ENCODE measurements around the gene DISP2.
A peak's percentile ranks its signal among the peaks of the same experiment; 100 is the strongest.

Gene DISP2

GRCh38 chr15:40328751-40329150 lies 29.3 kb upstream of the DISP2 start:
- no peaks in the 10 kb centered on the region for H3K27me3 ChIP-seq (ENCODE audit: control insufficient read depth in 1 of 2, insufficient read depth in 2 of 2, low read length in 2 of 2)
- peak overlapping the region; percentile 76 to 96 for H3K9ac ChIP-seq (ENCODE audit: low read length in 2 of 2)
- peak overlapping the region; percentile 99 for H3K27ac ChIP-seq (ENCODE audit: low read length)
- no peaks in the 10 kb centered on the region for H3K9me3 ChIP-seq (ENCODE audit: control insufficient read depth in 2 of 2, low read length in 2 of 2)
- peak overlapping the region; percentile 84 to 86 for H3K4me3 ChIP-seq (ENCODE audit: low read length in 2 of 2)
- peaks cover 78% of the 10 kb centered on the region for H3K4me1 ChIP-seq (ENCODE audit: control insufficient read depth, insufficient read depth, low read length)
- peaks cover 4 to 7% of the 10 kb centered on the region in 2 donors for H3K36me3 ChIP-seq (ENCODE audit: control insufficient read depth in 2 of 2, insufficient read depth in 2 of 2, low read length in 2 of 2)

DNA sequence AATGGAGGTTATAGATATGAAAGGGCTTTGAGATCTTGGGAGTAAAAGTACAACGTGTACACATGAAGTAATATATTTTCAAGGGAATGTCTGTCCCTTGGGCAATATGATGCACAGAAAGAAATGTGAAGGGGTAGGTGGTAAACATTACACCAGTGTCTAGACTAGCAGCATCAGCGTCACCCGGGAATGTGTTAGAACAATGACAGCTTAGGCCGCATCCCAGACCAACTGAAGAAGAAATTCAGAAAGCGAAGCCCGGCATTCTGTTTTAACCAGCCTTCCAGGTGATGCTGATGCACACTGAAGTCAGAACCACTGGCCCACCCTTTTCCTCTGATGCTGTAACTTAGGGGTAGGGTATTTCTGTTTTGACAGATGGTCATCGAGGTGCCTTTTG lies 28.2 kb upstream of the DISP2 start:
- peak overlapping the region; percentile 76 to 96 for H3K9ac ChIP-seq (ENCODE audit: low read length in 2 of 2)

DNA sequence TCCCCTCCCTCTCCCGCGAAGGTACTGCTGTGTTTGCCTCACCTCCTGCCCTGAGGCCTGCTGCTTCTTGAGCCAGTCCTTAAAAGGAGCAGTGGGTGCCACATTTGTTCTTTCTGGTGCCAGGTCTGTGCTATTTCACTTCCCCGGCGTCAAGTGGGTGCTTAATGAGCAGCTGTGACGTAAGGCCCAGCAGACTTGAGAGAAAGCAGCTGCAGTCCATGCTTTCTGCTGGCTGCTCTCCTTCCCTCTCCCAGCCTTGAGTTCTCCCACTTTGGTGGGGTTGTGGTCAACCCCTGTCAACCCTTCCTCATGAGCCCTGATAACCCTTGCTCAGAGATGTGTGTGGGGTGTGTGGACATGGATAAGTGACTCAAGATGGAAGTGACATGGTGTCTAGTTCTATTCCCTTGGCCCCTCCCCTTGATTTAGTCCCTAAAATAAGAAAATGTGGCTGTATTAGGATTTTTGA lies 27.6 kb upstream of the DISP2 start:
- Histone ChIP-seq H3K4me1 (ENCODE audit: control insufficient read depth, insufficient read depth, low read length) (peaks cover 92% of the 10 kb centered on the region), H3K9ac (ENCODE audit: low read length in 2 of 2) (peak overlapping the region; percentile 76 to 96)

More for the DNA sequence above, 28.2 kb upstream of the DISP2 start:
- peaks cover 88% of the 10 kb centered on the region for H3K4me1 ChIP-seq (ENCODE audit: control insufficient read depth, insufficient read depth, low read length)
- H3K4me3 ChIP-seq (ENCODE audit: low read length in 2 of 2): peak overlapping the region in 1 of 2 donors; percentile 8
- peak overlapping the region; percentile 99 for H3K27ac ChIP-seq (ENCODE audit: low read length)
- H3K36me3 ChIP-seq (ENCODE audit: control insufficient read depth in 2 of 2, insufficient read depth in 2 of 2, low read length in 2 of 2): peaks cover 5 to 8% of the 10 kb centered on the region in 2 donors
- no peaks in the 10 kb centered on the region for H3K27me3 ChIP-seq (ENCODE audit: control insufficient read depth in 1 of 2, insufficient read depth in 2 of 2, low read length in 2 of 2)
- no peaks in the 10 kb centered on the region for H3K9me3 ChIP-seq (ENCODE audit: control insufficient read depth in 2 of 2, low read length in 2 of 2)

GRCh38 chr15:40331026-40331425 lies 27.0 kb upstream of the DISP2 start:
- H3K27me3 ChIP-seq (ENCODE audit: control insufficient read depth in 1 of 2, insufficient read depth in 2 of 2, low read length in 2 of 2): no peaks in the 10 kb centered on the region
- peak overlapping the region in 1 of 2 donors; percentile 8 for H3K4me3 ChIP-seq (ENCODE audit: low read length in 2 of 2)
- peak overlapping the region; percentile 76 to 81 for H3K9ac ChIP-seq (ENCODE audit: low read length in 2 of 2)
- peaks cover 92% of the 10 kb centered on the region for H3K4me1 ChIP-seq (ENCODE audit: control insufficient read depth, insufficient read depth, low read length)
- H3K36me3 ChIP-seq (ENCODE audit: control insufficient read depth in 2 of 2, insufficient read depth in 2 of 2, low read length in 2 of 2): peaks cover 12 to 14% of the 10 kb centered on the region in 2 donors
- peak overlapping the region; percentile 99 for H3K27ac ChIP-seq (ENCODE audit: low read length)
- no peaks in the 10 kb centered on the region for H3K9me3 ChIP-seq (ENCODE audit: control insufficient read depth in 2 of 2, low read length in 2 of 2)

More for the DNA sequence above, 27.6 kb upstream of the DISP2 start:
- Histone ChIP-seq H3K36me3 (ENCODE audit: control insufficient read depth in 2 of 2, insufficient read depth in 2 of 2, low read length in 2 of 2) (peaks cover 8 to 11% of the 10 kb centered on the region in 2 donors), H3K9me3 (ENCODE audit: control insufficient read depth in 2 of 2, low read length in 2 of 2) (no peaks in the 10 kb centered on the region), H3K27me3 (ENCODE audit: control insufficient read depth in 1 of 2, insufficient read depth in 2 of 2, low read length in 2 of 2) (no peaks in the 10 kb centered on the region), H3K27ac (ENCODE audit: low read length) (peak overlapping the region; percentile 99), H3K4me3 (ENCODE audit: low read length in 2 of 2) (peak overlapping the region in 1 of 2 donors; percentile 8)

DNA sequence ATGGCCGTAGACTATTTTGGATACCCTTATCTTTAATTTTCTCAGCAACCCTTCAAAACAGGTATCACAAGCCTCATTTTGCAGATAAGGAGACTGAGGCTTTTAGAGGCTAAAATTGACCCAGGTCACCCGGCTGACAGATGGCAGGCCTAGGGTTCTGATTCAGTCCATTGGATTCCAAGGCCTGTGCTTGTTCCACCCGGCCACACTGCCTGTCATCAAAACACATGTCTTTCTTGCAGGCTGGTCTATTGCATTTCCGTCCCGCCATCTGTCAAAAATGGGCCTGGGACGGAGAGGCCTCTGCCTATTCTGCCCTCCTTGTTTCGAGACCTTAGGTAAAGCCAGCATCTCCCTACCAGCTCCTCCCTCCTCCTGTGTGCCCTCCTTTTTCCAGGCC lies 26.4 kb upstream of the DISP2 start:
- Histone ChIP-seq H3K4me3 (ENCODE audit: low read length in 2 of 2) (no peak overlapping the region), H3K27me3 (ENCODE audit: control insufficient read depth in 1 of 2, insufficient read depth in 2 of 2, low read length in 2 of 2) (no peaks in the 10 kb centered on the region), H3K4me1 (ENCODE audit: control insufficient read depth, insufficient read depth, low read length) (peaks cover 95% of the 10 kb centered on the region), H3K9ac (ENCODE audit: low read length in 2 of 2) (peak overlapping the region; percentile 10 to 21), H3K36me3 (ENCODE audit: control insufficient read depth in 2 of 2, insufficient read depth in 2 of 2, low read length in 2 of 2) (peaks cover 14 to 15% of the 10 kb centered on the region in 2 donors), H3K27ac (ENCODE audit: low read length) (peak overlapping the region; percentile 99), H3K9me3 (ENCODE audit: control insufficient read depth in 2 of 2, low read length in 2 of 2) (no peaks in the 10 kb centered on the region)

DNA sequence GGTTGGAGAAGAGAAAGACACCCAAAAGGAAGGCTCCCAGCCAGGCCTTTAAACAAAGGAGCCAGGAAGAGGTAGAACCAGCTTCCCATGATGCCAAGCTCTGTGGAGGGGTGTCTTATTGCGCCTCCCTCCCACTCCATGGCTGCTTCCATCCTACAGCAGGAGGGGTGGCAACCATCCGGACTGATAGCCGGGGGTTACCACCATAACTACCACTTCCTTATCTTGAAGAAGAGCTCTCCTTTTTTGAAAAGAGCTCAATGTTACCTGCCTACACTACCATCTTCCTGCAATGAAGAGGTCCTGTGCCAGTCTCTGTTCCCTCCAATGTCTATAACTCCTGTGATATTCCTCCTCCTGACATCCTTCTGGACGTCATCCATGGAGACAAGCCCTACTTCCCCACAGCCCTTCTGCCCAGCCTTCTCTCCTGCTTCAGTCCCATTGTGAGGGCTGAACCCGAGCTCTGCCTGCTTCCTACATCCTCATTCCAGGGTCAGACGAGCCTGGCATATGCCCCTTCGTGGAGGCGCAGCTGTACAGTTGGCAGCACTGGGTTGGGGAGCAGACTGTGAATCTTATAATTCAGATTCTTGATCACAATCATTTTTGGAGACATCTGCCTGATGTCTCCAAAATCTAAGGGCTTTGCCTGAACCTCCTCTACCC lies 25.8 kb upstream of the DISP2 start:
- peaks cover 95% of the 10 kb centered on the region for H3K4me1 ChIP-seq (ENCODE audit: control insufficient read depth, insufficient read depth, low read length)
- H3K9ac ChIP-seq (ENCODE audit: low read length in 2 of 2): peak overlapping the region in 1 of 2 donors; percentile 10
- H3K9me3 ChIP-seq (ENCODE audit: control insufficient read depth in 2 of 2, low read length in 2 of 2): no peaks in the 10 kb centered on the region
- no peaks in the 10 kb centered on the region for H3K27me3 ChIP-seq (ENCODE audit: control insufficient read depth in 1 of 2, insufficient read depth in 2 of 2, low read length in 2 of 2)
- peaks cover 11 to 12% of the 10 kb centered on the region in 2 donors for H3K36me3 ChIP-seq (ENCODE audit: control insufficient read depth in 2 of 2, insufficient read depth in 2 of 2, low read length in 2 of 2)
- peak overlapping the region; percentile 99 for H3K27ac ChIP-seq (ENCODE audit: low read length)
- H3K4me3 ChIP-seq (ENCODE audit: low read length in 2 of 2): no peak overlapping the region

DNA sequence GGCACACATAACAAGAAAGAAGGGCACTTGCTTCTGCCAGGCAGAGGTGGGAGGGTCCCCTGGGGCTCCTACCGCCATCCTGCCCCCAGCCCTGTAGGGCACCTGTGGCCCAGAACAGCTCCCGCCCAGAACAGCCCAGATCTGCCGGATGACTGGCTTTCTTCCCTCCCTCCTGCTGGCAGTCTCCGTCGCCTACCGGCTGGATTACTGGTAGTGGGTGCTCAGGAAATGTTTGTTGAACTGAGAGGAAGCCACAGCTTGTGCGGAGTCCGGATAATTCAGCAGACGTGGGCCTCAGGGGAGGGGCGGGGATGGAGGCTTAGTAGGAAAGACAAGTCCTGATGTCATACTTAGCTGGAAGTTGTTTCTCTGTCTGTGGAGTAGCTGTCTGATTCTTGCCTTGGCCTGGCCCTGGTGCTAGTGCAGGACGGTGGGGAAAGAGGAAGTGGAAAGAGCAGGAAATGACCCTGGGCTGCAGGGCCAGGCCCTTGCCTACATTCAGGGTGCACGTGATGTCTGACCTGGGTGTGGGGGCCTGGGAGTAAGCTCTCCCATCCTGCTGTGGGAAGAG lies 24.0 kb upstream of the DISP2 start:
- Histone ChIP-seq H3K9ac (ENCODE audit: low read length in 2 of 2) (peak overlapping the region; percentile 74 to 80), H3K36me3 (ENCODE audit: control insufficient read depth in 2 of 2, insufficient read depth in 2 of 2, low read length in 2 of 2) (peaks cover 11 to 12% of the 10 kb centered on the region in 2 donors), H3K4me3 (ENCODE audit: low read length in 2 of 2) (peak overlapping the region; percentile 10 to 29), H3K27me3 (ENCODE audit: control insufficient read depth in 1 of 2, insufficient read depth in 2 of 2, low read length in 2 of 2) (no peaks in the 10 kb centered on the region), H3K4me1 (ENCODE audit: control insufficient read depth, insufficient read depth, low read length) (peaks cover 98% of the 10 kb centered on the region), H3K9me3 (ENCODE audit: control insufficient read depth in 2 of 2, low read length in 2 of 2) (no peaks in the 10 kb centered on the region), H3K27ac (ENCODE audit: low read length) (peak overlapping the region; percentile 99)

GRCh38 chr15:40334541-40334940 lies 23.5 kb upstream of the DISP2 start:
- peaks cover 98% of the 10 kb centered on the region for H3K4me1 ChIP-seq (ENCODE audit: control insufficient read depth, insufficient read depth, low read length)
- no peak overlapping the region for H3K4me3 ChIP-seq (ENCODE audit: low read length in 2 of 2)
- H3K27me3 ChIP-seq (ENCODE audit: control insufficient read depth in 1 of 2, insufficient read depth in 2 of 2, low read length in 2 of 2): no peaks in the 10 kb centered on the region
- H3K27ac ChIP-seq (ENCODE audit: low read length): peak overlapping the region; percentile 99
- H3K9me3 ChIP-seq (ENCODE audit: control insufficient read depth in 2 of 2, low read length in 2 of 2): no peaks in the 10 kb centered on the region
- H3K36me3 ChIP-seq (ENCODE audit: control insufficient read depth in 2 of 2, insufficient read depth in 2 of 2, low read length in 2 of 2): peaks cover 11 to 12% of the 10 kb centered on the region in 2 donors
- H3K9ac ChIP-seq (ENCODE audit: low read length in 2 of 2): peak overlapping the region; percentile 74 to 80

DNA sequence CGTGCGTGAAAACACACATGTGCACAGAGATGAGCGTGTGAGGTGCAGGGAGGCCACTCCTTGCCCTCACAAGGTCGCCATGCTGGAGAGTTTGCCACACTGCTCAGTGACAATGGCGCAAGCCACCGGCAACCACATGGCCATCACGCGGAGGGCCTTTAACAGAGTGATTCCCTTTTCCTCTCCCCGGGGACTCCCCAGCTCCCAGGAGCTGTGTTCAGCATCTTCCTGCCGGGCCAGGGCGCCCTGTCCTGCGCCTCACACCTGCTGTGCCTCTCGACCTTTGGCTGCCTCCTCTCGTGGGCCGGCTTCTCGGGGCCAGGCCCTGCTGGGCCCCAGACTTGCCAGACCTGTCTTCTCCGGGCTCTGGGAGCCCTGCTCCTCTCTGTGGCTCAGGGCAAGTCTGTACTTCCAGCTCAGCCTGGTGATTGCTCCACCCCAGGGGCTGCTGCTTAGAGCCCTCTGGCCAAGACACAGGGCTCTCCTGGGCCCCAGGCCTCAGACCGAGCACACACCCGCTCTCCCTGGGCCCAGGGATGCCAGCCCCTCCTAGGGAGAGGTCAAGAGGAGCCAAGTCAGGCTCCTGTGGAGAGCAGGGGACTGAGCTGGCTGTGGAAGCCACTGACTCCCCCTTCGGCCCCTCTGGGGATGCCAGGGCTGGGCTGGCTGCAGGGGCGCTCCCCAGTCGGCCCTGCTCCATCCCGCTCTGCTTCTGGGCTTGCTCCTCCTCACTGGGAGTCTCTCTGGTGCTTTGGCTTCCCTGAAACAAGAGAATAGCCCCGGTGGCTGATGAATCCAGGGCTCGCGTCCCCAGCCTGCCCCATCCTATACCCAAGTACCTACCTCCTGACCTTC lies 22.9 kb upstream of the DISP2 start:
- H3K4me3 ChIP-seq (ENCODE audit: low read length in 2 of 2): no peak overlapping the region
- no peaks in the 10 kb centered on the region for H3K9me3 ChIP-seq (ENCODE audit: control insufficient read depth in 2 of 2, low read length in 2 of 2)
- peak overlapping the region; percentile 74 to 80 for H3K9ac ChIP-seq (ENCODE audit: low read length in 2 of 2)
- H3K27ac ChIP-seq (ENCODE audit: low read length): peak overlapping the region; percentile 99
- H3K4me1 ChIP-seq (ENCODE audit: control insufficient read depth, insufficient read depth, low read length): peaks cover 98% of the 10 kb centered on the region
- H3K36me3 ChIP-seq (ENCODE audit: control insufficient read depth in 2 of 2, insufficient read depth in 2 of 2, low read length in 2 of 2): peaks cover 11 to 12% of the 10 kb centered on the region in 2 donors
- no peaks in the 10 kb centered on the region for H3K27me3 ChIP-seq (ENCODE audit: control insufficient read depth in 1 of 2, insufficient read depth in 2 of 2, low read length in 2 of 2)

DNA sequence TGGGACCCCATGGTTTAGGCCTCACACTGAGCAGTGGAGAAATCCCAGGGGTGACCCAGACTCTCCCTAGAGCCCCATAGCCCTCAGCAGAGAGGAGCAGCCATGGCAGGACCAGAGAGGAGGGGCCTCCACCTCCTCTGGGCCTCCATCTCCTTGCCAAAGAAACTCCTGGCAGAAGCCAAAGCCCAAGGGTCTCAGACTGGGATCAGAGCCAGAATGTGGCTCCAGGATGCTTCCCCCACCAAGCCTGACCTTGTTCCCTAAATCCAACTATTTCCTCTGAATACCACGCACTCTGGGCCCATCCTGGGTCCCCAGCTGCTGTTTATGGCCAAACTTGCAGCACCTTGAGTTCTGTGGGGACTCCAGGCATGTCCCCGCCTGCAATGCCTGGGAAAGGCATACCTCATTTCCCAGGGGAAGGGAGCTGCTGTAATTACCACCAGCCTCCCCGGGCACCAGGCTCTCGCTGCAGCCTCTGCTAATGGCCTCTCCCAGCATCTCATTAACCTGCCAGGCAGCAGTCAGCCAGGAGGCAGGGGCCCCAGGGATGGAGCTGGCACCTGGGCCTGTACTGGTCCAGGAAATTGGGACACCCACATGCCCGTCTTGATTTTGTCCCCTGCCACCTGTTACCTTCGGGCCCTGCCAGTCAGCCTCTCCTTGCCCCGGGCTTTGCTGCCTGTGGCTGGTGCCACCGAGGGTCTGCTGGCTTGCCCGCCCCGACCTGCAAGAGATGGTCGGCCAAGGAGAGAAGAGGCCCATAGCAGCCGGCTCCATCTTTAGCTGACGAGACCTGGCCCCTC lies 21.9 kb upstream of the DISP2 start:
- Histone ChIP-seq H3K4me1 (ENCODE audit: control insufficient read depth, insufficient read depth, low read length) (peaks cover 98% of the 10 kb centered on the region), H3K36me3 (ENCODE audit: control insufficient read depth in 2 of 2, insufficient read depth in 2 of 2, low read length in 2 of 2) (peaks cover 11 to 12% of the 10 kb centered on the region in 2 donors)

More for the DNA sequence above, 21.9 kb upstream of the DISP2 start:
- Histone ChIP-seq H3K9ac (ENCODE audit: low read length in 2 of 2) (peak overlapping the region; percentile 21 to 97), H3K4me3 (ENCODE audit: low read length in 2 of 2) (no peak overlapping the region), H3K9me3 (ENCODE audit: control insufficient read depth in 2 of 2, low read length in 2 of 2) (no peaks in the 10 kb centered on the region), H3K27ac (ENCODE audit: low read length) (peak overlapping the region; percentile 99), H3K27me3 (ENCODE audit: control insufficient read depth in 1 of 2, insufficient read depth in 2 of 2, low read length in 2 of 2) (no peaks in the 10 kb centered on the region)
